K562 (cell line): Measurements from ENCODE around the gene CAST. TPM values are rescaled to one million over a fixed set of nuclear protein-coding genes. Genes with fewer than 3 reads are reported as not detected.

Experiments
- ATAC-seq: fragments of 200-7000 bp; cut with Tn5 transposase; 3 replicates; pipeline ENCODE4 v1.9.1; 2020; ENCODE audit warnings: moderate library complexity
- BruUV-seq: library from RNA; stranded (reverse); fragments of 400-500 nt; replicated peaks from 2 replicates; lab custom pipeline; 2021; lab: Mats Ljungman, UMichigan
- CTCF ChIA-PET: fragments of 300-600 bp; formaldehyde crosslinking; extraction: SDS; loops from one replicate; lab custom pipeline; 2021; ENCODE audit warnings: low intra/inter-chr PET ratio; lab: Yijun Ruan, JAX
- POLR2A ChIA-PET: fragments of 300-600, 350-650 bp; sonication (Branson Sonifier 250); formaldehyde crosslinking; extraction: SDS; loops from one replicate; lab custom pipeline; 2021; ENCODE audit warnings: antibody characterized with exemption, inconsistent platforms; lab: Yijun Ruan, JAX
- DNase-seq, 4 experiments: peaks; one replicate each; pipeline versions ENCODE4 v3.0.0 to v3.0.0-alpha.2; 2011 to 2018; ENCODE audit warnings: low spot score in 3 of 4, mixed read lengths in 3 of 4; ENCODE audit errors: extremely low read depth in 1 of 4
- FAIRE-seq: peaks from 2 replicates; lab custom pipeline; 2011; peaks lifted over from hg19 to GRCh38; lab: Jason Lieb, UNC
- H2AFZ ChIP-seq: 2 replicates; pipeline ENCODE4 v1.6.0; 2011; ENCODE audit warnings: low read depth, low read length, control low read depth, inconsistent platforms
- H3K27ac ChIP-seq: fragments of 200-600 bp; 3 replicates; pipeline ENCODE4 v1.8.0; 2011; ENCODE audit warnings: low read depth, mild to moderate bottlenecking, control low read depth, inconsistent platforms, low read length, moderate library complexity, mixed read lengths; ENCODE audit errors: extremely low read depth
- H3K27me3 ChIP-seq, 2 experiments: fragments of 300-600 bp in 1 of 2; 2 replicates in 1 of 2; 3 replicates in 1 of 2; pipeline versions ENCODE4 v1.6.0 to v1.8.0; 2011; ENCODE audit warnings: inconsistent platforms in 2 of 2, low read length in 2 of 2, mild to moderate bottlenecking in 1 of 2, mixed read lengths in 1 of 2, moderate library complexity in 1 of 2; ENCODE audit not compliant: control insufficient read depth in 2 of 2, insufficient read depth in 2 of 2
- H3K36me3 ChIP-seq: fragments of 300-600 bp; 3 replicates; pipeline ENCODE4 v1.8.0; 2011; ENCODE audit warnings: mild to moderate bottlenecking, low read length, inconsistent platforms; ENCODE audit not compliant: control insufficient read depth, insufficient read depth
- H3K4me1 ChIP-seq, 2 experiments: fragments of 200-600 bp in 1 of 2; replicated peaks in 1 of 2; 2 replicates in 1 of 2; 3 replicates in 1 of 2; pipeline versions ENCODE4 v1.5.1 to v1.8.0; 2011; ENCODE audit warnings: inconsistent platforms in 2 of 2, low read length in 2 of 2, mild to moderate bottlenecking in 1 of 2, mixed read lengths in 1 of 2, moderate library complexity in 1 of 2; ENCODE audit not compliant: control insufficient read depth in 2 of 2, insufficient read depth in 2 of 2
- H3K4me2 ChIP-seq: 2 replicates; pipeline ENCODE4 v1.6.1; 2011; ENCODE audit warnings: low read length, control low read depth, inconsistent platforms, mixed read lengths; ENCODE audit not compliant: insufficient read depth
- H3K4me3 ChIP-seq: fragments of 200-600 bp; sonication (generic), shearing (Covaris generic); 2 replicates; pipeline ENCODE4 v1.5.1; 2016; ENCODE audit warnings: control low read depth, inconsistent platforms
- H3K79me2 ChIP-seq: fragments of 200-600 bp; 3 replicates; pipeline ENCODE4 v1.8.0; 2011; ENCODE audit warnings: low read length, inconsistent platforms; ENCODE audit not compliant: control insufficient read depth, insufficient read depth
- H3K9ac ChIP-seq, 2 experiments: 2 replicates each; pipeline versions ENCODE4 v1.6.0 to v1.6.1; 2011; ENCODE audit warnings: low read depth in 2 of 2, low read length in 2 of 2, control low read depth in 1 of 2, inconsistent platforms in 1 of 2, mild to moderate bottlenecking in 1 of 2, mixed read lengths in 1 of 2; ENCODE audit not compliant: insufficient read depth in 1 of 2
- H3K9me1 ChIP-seq: one replicate; pipeline ENCODE4 v1.6.0; 2011; ENCODE audit warnings: inconsistent platforms, mild to moderate bottlenecking, low read length, moderate library complexity; ENCODE audit not compliant: control insufficient read depth, insufficient read depth
- H3K9me3 ChIP-seq: replicated peaks from 2 replicates; pipeline ENCODE4 v1.5.1; 2011; ENCODE audit warnings: low read depth, low read length, inconsistent platforms; ENCODE audit not compliant: control insufficient read depth, insufficient read depth
- H4K20me1 ChIP-seq: replicated peaks from 2 replicates; pipeline ENCODE4 v1.6.1; 2011; ENCODE audit warnings: low read length, inconsistent platforms, mixed read lengths; ENCODE audit not compliant: control insufficient read depth, insufficient read depth
- ATF7 ChIP-seq: fragments of 450-650 bp; IDR thresholded peaks from 2 replicates; pipeline ENCODE4 v1.7.1; 2014; ENCODE audit warnings: mild to moderate bottlenecking, moderate library complexity
- CBFA2T3 ChIP-seq: fragments of 450-650 bp; IDR thresholded peaks from 2 replicates; pipeline ENCODE4 v1.6.1; 2017
- CHD2 ChIP-seq: IDR thresholded peaks from 2 replicates; pipeline ENCODE4 v1.6.1; 2011; ENCODE audit warnings: low read depth, low read length
- DPF2 ChIP-seq: fragments of 450-650 bp; IDR thresholded peaks from 2 replicates; pipeline ENCODE4 v1.6.1; 2016
- ELF4 ChIP-seq: fragments of 450-650 bp; formaldehyde crosslinking; IDR thresholded peaks from 2 replicates; pipeline ENCODE4 v1.4.0; 2022; ENCODE audit warnings: missing genetic modification characterization
- FOSL1 ChIP-seq: fragments of 200-800 bp; sonication (Bioruptor generic); conservative IDR thresholded peaks from 2 replicates; pipeline ENCODE4 v1.6.1; 2016; ENCODE audit warnings: missing genetic modification characterization, missing compliant biosample characterization
- GABPB1 ChIP-seq: sonication (generic); formaldehyde crosslinking; IDR thresholded peaks from 2 replicates; pipeline ENCODE4 v1.8.0; 2022; ENCODE audit warnings: mild to moderate bottlenecking, missing genetic modification reagents
- HDAC2 ChIP-seq: fragments of 450-650 bp; IDR thresholded peaks from 2 replicates; pipeline ENCODE4 v1.6.1; 2016; ENCODE audit warnings: mild to moderate bottlenecking
- KHSRP ChIP-seq: fragments of 450-650 bp; IDR thresholded peaks from 2 replicates; pipeline ENCODE4 v1.6.1; 2017
- MAFF ChIP-seq: IDR thresholded peaks from 2 replicates; pipeline ENCODE4 v1.6.1; 2012; ENCODE audit warnings: low read length, improper control_type of control experiment
- MTA1 ChIP-seq: fragments of 450-650 bp; IDR thresholded peaks from 2 replicates; pipeline ENCODE4 v1.6.1; 2017; ENCODE audit warnings: borderline replicate concordance
- NRF1 ChIP-seq, 2 experiments: fragments of 450-650 bp; IDR thresholded peaks in 1 of 2; conservative IDR thresholded peaks in 1 of 2; 2 replicates each; pipeline ENCODE4 v1.6.1; 2014; ENCODE audit warnings: mild to moderate bottlenecking in 2 of 2
- TFE3 ChIP-seq: fragments of 450-650 bp; formaldehyde crosslinking; IDR thresholded peaks from 2 replicates; pipeline ENCODE4 v1.4.0; 2020; ENCODE audit warnings: mild to moderate bottlenecking, mixed read lengths
- whole genome bisulfite sequencing: fragments of 100-300 bp; shearing (Covaris generic); methylation state at CpG from one replicate; pipeline ENCODE4 v1.1.6; 2016; ENCODE audit warnings: low coverage, mixed read lengths; ENCODE audit not compliant: insufficient coverage; ENCODE audit errors: missing lambda C conversion rate; 5-methylcytosine and 5-hydroxymethylcytosine counted together
- in situ Hi-C: fragments of 300-500 bp; cut with MboI; formaldehyde crosslinking; loops from 4 replicates; pipeline ENCODE4 v1.15.0; 2018; ENCODE audit warnings: inconsistent platforms, mixed read lengths
- intact Hi-C: fragments of 100-400 bp; cut with micrococcal nuclease; formaldehyde crosslinking; loops from 2 replicates; pipeline ENCODE4 v1.14.2; 2022
- polyA plus RNA-seq, 8 experiments: library from polyadenylated mRNA; depleted of rRNA in 4 of 8; stranded (reverse) in 5 of 8; unstranded in 3 of 8; fragments of >200 nt; fragmentation: Nextera tagmentation in 2 of 8; fragmentation: Illumina TruSeq in 1 of 8; extraction: Ambion mirVana in 2 of 8; extraction: Trizol in 1 of 8; gene quantifications; 2 replicates each; pipeline versions ENCODE4 v1.2.1 to v1.2.3, GENCODE V29; 2011 to 2014; ENCODE audit warnings: inconsistent platforms in 1 of 8, missing spikeins in 1 of 8
- total RNA-seq, 7 experiments: library from RNA; depleted of rRNA in 6 of 7; stranded (reverse); fragments of >200 nt in 6 of 7; fragmentation: Illumina TruSeq in 2 of 7; extraction: Trizol in 2 of 7; gene quantifications; 2 replicates each; pipeline versions ENCODE4 v1.2.1 to v1.2.3, GENCODE V29; 2011 to 2021; ENCODE audit warnings: low replicate concordance in 1 of 7
- TF ChIP-seq, protein P1 (sequence below): sonication (generic); formaldehyde crosslinking; IDR thresholded peaks from 2 replicates; pipeline ENCODE4 v1.8.0; 2022; ENCODE audit warnings: mild to moderate bottlenecking, missing genetic modification reagents

Gene CAST
- total and polyA plus RNA-seq, 9 of the 15 experiments (the other 6 are each of a cell fraction or from before 2014, with no cell fraction given): 55.5 to 136 (median 86.1) TPM

DNA sequence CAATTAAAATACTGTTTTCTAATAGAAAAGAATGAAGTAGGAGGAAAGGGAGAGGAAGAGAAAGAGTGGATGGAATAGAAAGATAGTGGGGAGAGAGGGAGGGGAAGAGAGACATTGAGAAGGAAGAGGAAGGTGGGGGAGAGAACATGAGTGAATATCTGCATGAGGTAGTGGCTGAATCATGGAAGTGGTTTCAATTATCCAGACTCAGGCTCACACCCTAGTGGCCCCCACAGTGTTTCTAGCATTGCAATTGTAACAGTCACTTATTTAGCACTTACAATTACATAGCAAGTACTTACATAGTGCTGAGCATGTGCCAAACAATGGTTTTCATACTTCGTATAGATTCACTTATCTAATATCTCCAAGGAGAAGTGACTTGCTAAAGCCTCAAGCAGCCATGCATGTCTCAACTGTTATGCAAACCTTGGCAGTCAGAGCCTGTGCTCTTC lies 72.7 kb downstream of the CAST start (continued):
- TF ChIP-seq CBFA2T3 (peak; percentile 25; the same call in 1 of the 2 replicates), NRF1 (conservative IDR thresholded peaks at IDR 0.05 in 1 of 2, IDR thresholded peaks at IDR 0.05 in 1 of 2) (0 out of 4 replicates have a peak, but pooled peaks of 1 of the 2 experiments have one; percentile 19), HDAC2 (0 out of 2 replicates have a peak, but pooled peaks have one; percentile 25), MTA1 (0 out of 2 replicates have a peak, but pooled peaks have one; percentile 15), CHD2 (no peak), ELF4 (0 out of 2 replicates have a peak, but pooled peaks have one; percentile 63), FOSL1 (tag) (0 out of 2 replicates have a peak, but pooled peaks have one; percentile 13), DPF2 (peak; percentile 13; the same call in 1 of the 2 replicates)

GRCh38 chr5:96736937-96737336 lies 74.8 kb downstream of the CAST start:
- Histone ChIP-seq H3K4me3 (no peak overlapping the region), H4K20me1 (no peaks in the 10 kb centered on the region), H3K9me3 (no peaks in the 10 kb centered on the region), H3K4me1 (peaks cover 3 to 31% of the 10 kb centered on the region in 2 experiments; a peak in 3 of 5 replicates), H3K27ac (no peak overlapping the region), H2AFZ (0 out of 2 replicates have a peak overlapping the region, but pooled peaks have one; percentile 7), H3K79me2 (no peaks in the 10 kb centered on the region), H3K36me3 (peaks cover 32% of the 10 kb centered on the region), H3K4me2 (no peak overlapping the region), H3K9ac (no peak overlapping the region), H3K27me3 (no peaks in the 10 kb centered on the region), H3K9me1 (no peaks in the 10 kb centered on the region)
- ATAC-seq (no peak), DNase-seq (peak in 1 of 4 experiments; percentile 33), FAIRE-seq (peak; percentile 73)
- TF ChIP-seq, protein P1, sequence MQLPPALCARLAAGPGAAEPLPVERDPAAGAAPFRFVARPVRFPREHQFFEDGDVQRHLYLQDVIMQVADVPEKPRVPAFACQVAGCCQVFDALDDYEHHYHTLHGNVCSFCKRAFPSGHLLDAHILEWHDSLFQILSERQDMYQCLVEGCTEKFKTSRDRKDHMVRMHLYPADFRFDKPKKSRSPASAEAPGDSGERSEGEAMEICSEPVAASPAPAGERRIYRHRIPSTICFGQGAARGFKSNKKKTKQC (CRISPR knock-in tag): no peak
- TF ChIP-seq MAFF (no peak), GABPB1 (CRISPR knock-in tag) (no peak), ATF7 (no peak), TFE3 (no peak), KHSRP (no peak)
- in situ Hi-C loops (no loop called here), intact Hi-C loops (no loop called here)
- POLR2A ChIA-PET: no interaction called here
- BruUV-seq: no TSS peak
- CTCF ChIA-PET: no interaction called here
- 15% methylated on average over 3 of the region's 3 CpGs for WGBS
